Spleen (tissue), 11 donors: Measurements from ENCODE around the gene MYO1B. TPM values are rescaled to one million over a fixed set of nuclear protein-coding genes. Genes with fewer than 3 reads are reported as not detected.

ENCODE experiments used
- DNase-seq: peaks from one replicate; pipeline ENCODE4 v3.0.0-alpha.2; 2020
- H3K27ac ChIP-seq, 8 donors: fragments of 200-600 bp; sonication (generic) in 7 of 8; 1 replicate in 4 of 8; 2 replicates in 4 of 8; pipeline versions ENCODE4 v1.5.0 to v1.8.0; 2016 to 2021; ENCODE audit warnings: inconsistent platforms in 4 of 8, mild to moderate bottlenecking in 4 of 8, moderate library complexity in 1 of 8
- H3K27me3 ChIP-seq, 7 donors: fragments of 200-600 bp; sonication (generic) in 6 of 7; replicated peaks in 1 of 7; 1 replicate in 4 of 7; 2 replicates in 3 of 7; pipeline versions ENCODE4 v1.5.0 to v1.8.0; 2016 to 2021; ENCODE audit warnings: inconsistent platforms in 3 of 7, mild to moderate bottlenecking in 1 of 7
- H3K36me3 ChIP-seq, 6 donors: fragments of 200-600 bp; sonication (generic) in 5 of 6; 1 replicate in 4 of 6; 2 replicates in 2 of 6; pipeline versions ENCODE4 v1.5.0 to v1.8.0; 2016 to 2021; ENCODE audit warnings: inconsistent platforms in 2 of 6
- H3K4me1 ChIP-seq, 6 donors: fragments of 200-600 bp; sonication (generic) in 5 of 6; 1 replicate in 3 of 6; 2 replicates in 3 of 6; pipeline versions ENCODE4 v1.5.0 to v1.8.0; 2016 to 2021; ENCODE audit warnings: inconsistent platforms in 3 of 6
- H3K4me3 ChIP-seq, 8 donors: fragments of 200-600 bp; sonication (generic) in 7 of 8; 1 replicate in 4 of 8; 2 replicates in 4 of 8; pipeline versions ENCODE4 v1.5.0 to v1.8.0; 2016 to 2021; ENCODE audit warnings: inconsistent platforms in 4 of 8, mild to moderate bottlenecking in 4 of 8, moderate library complexity in 2 of 8
- H3K9me3 ChIP-seq, 8 donors: fragments of 200-600 bp; sonication (generic) in 7 of 8; 1 replicate in 4 of 8; 2 replicates in 4 of 8; pipeline versions ENCODE4 v1.5.0 to v1.8.0; 2016 to 2021; ENCODE audit warnings: inconsistent platforms in 4 of 8
- CTCF ChIP-seq, 11 experiments: fragments of 200-600 bp in 7 of 11; fragments of 450-650 bp in 4 of 11; sonication (generic) in 4 of 11; IDR thresholded peaks in 8 of 11; conservative IDR thresholded peaks in 3 of 11; 1 replicate in 7 of 11; 2 replicates in 4 of 11; pipeline versions ENCODE4 v1.4.0 to v1.8.0; 2016 to 2021; ENCODE audit warnings: antibody characterized with exemption in 11 of 11, inconsistent platforms in 4 of 11, mild to moderate bottlenecking in 1 of 11
- POLR2A ChIP-seq, 3 donors: fragments of 450-650 bp; IDR thresholded peaks; one replicate each; pipeline ENCODE4 v1.5.1; 2017; ENCODE audit warnings: antibody characterized with exemption in 3 of 3, mild to moderate bottlenecking in 1 of 3
- POLR2AphosphoS5 ChIP-seq, 3 donors: sonication (generic); formaldehyde crosslinking; IDR thresholded peaks; one replicate each; pipeline ENCODE4 v1.5.1; 2017; ENCODE audit warnings: antibody characterized with exemption in 3 of 3
- WGBS, 5 donors: extraction: QIAGEN DNeasy Blood & Tissue Kit in 3 of 5; methylation state at CpG; one replicate each; pipeline versions ENCODE4 v1.1.5 to v1.1.7; 2013 to 2018; 5-methylcytosine and 5-hydroxymethylcytosine counted together
- intact Hi-C: fragments of 100-400 bp; cut with DNase I; formaldehyde crosslinking; loops from one replicate; pipeline ENCODE4 v1.15.0; 2023; ENCODE audit warnings: low total_unique reads
- polyA plus RNA-seq, 3 donors: library from polyadenylated mRNA; stranded (reverse); fragments of 200-250 nt; gene quantifications; one replicate each; pipeline ENCODE4 v1.2.1, GENCODE V29; 2013
- total RNA-seq, 7 donors: library from RNA; depleted of rRNA in 3 of 7; stranded (reverse); fragments of >200 nt in 3 of 7; fragmentation: NEBNext Ultra II Directional in 4 of 7; extraction: Animal tissue kit (Norgen Biotek cat#: 25700) in 4 of 7; gene quantifications; one replicate each; pipeline versions ENCODE4 v1.1.0 to v1.2.1, GENCODE V29; 2016 to 2021
- donor health status: healthy with polysubstance abuse.
- donor health status: DM: no; HTN: no; CAD: no; lungs with moderate emphysema.
- donor health status: DM: no; HTN: no; CAD: no.
- donor health status: Bipolar disorder and iron deficiency.
- donor health status: healthy.
- donor health status: DM: no; HTN: no; CAD: no.
- donor health status: DM: yes; HTN: yes; CAD: no.

MYO1B gene
- total and polyA plus RNA-seq, 10 donors: 5.3 to 25.8 (median 19.0) TPM

- intact Hi-C loops: no loop called here
- Histone ChIP-seq H3K9me3 (no peaks in the 10 kb centered on the region), H3K27me3 (no peaks in the 10 kb centered on the region), H3K27ac (no peak overlapping the region), H3K4me1 (no peaks in the 10 kb centered on the region), H3K4me3 (no peak overlapping the region), H3K36me3 (no peaks in the 10 kb centered on the region)
- no peak for DNase-seq
- TF ChIP-seq POLR2A (IDR thresholded peaks at IDR 0.05): no peak
- no peak for TF ChIP-seq CTCF (IDR thresholded peaks at IDR 0.05 in 8 of 11, conservative IDR thresholded peaks at IDR 0.05 in 3 of 11)
- TF ChIP-seq POLR2AphosphoS5 (IDR thresholded peaks at IDR 0.05): no peak
- WGBS, 5 donors: 73 to 81% (median 78%) methylated on average over 4 of the region's 4 CpGs
These were observed 42.6 kb downstream of the MYO1B start for GRCh38 chr2:191287820-191288219.

GRCh38 chr2:191289049-191289448, 43.8 kb downstream of the MYO1B start:
- intact Hi-C loops: no loop called here
- no peak overlapping the region for H3K4me3 ChIP-seq
- TF ChIP-seq POLR2A (IDR thresholded peaks at IDR 0.05): no peak
- no peaks in the 10 kb centered on the region for H3K4me1 ChIP-seq
- H3K27me3 ChIP-seq: no peaks in the 10 kb centered on the region
- WGBS, 5 donors: 62 to 79% (median 76%) methylated on average over 7 of the region's 7 CpGs
- no peaks in the 10 kb centered on the region for H3K36me3 ChIP-seq
- no peaks in the 10 kb centered on the region for H3K9me3 ChIP-seq
- no peak for DNase-seq
- H3K27ac ChIP-seq: no peak overlapping the region

DNA sequence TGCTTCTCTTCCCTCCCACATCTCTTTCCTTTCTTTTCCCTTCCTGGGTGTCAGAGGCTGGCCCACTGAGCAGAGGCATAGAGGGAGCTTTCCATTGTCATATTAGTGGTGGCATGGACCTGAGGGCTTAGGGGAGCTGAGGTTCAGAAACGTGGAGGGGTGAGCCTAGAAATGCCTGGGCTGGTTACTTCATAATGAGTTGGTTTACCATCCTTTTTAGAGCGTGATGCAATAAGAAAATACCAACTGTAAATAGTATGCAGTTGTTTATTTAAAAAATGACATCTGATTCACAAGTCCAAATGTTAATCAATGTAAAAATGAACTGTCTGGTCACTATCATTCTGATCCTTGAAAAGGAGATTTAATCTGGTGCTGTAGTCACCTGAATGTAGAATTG, 46.3 kb downstream of the MYO1B start:
- intact Hi-C loops: no loop called here
- TF ChIP-seq POLR2A (IDR thresholded peaks at IDR 0.05) (no peak), POLR2AphosphoS5 (IDR thresholded peaks at IDR 0.05) (no peak), CTCF (IDR thresholded peaks at IDR 0.05 in 8 of 11, conservative IDR thresholded peaks at IDR 0.05 in 3 of 11) (no peak)
- H3K4me3 ChIP-seq: no peak overlapping the region
- H3K27me3 ChIP-seq: no peaks in the 10 kb centered on the region
- H3K9me3 ChIP-seq: no peaks in the 10 kb centered on the region
- no peak for DNase-seq
- no peak overlapping the region for H3K27ac ChIP-seq
- H3K4me1 ChIP-seq: peaks cover 0 to 8% (median 4%) of the 10 kb centered on the region in 6 donors
- WGBS, 5 donors: 71 to 90% (median 75%) methylated on average over 2 of the region's 2 CpGs
- no peaks in the 10 kb centered on the region for H3K36me3 ChIP-seq

- Histone ChIP-seq H3K27me3 (no peaks in the 10 kb centered on the region), H3K36me3 (no peaks in the 10 kb centered on the region), H3K9me3 (no peaks in the 10 kb centered on the region), H3K4me1 (peaks cover 0 to 8% (median 4%) of the 10 kb centered on the region in 6 donors), H3K4me3 (no peak overlapping the region), H3K27ac (no peak overlapping the region)
- DNase-seq: no peak
- intact Hi-C loops: no loop called here
- no peak for TF ChIP-seq POLR2A (IDR thresholded peaks at IDR 0.05)
- no peak for TF ChIP-seq CTCF (IDR thresholded peaks at IDR 0.05 in 8 of 11, conservative IDR thresholded peaks at IDR 0.05 in 3 of 11)
- no peak for TF ChIP-seq POLR2AphosphoS5 (IDR thresholded peaks at IDR 0.05)
These were observed 47.7 kb downstream of the MYO1B start for GRCh38 chr2:191292869-191293268.

- no peak for TF ChIP-seq POLR2A (IDR thresholded peaks at IDR 0.05)
- no peak for TF ChIP-seq CTCF (IDR thresholded peaks at IDR 0.05 in 8 of 11, conservative IDR thresholded peaks at IDR 0.05 in 3 of 11)
- no peak for TF ChIP-seq POLR2AphosphoS5 (IDR thresholded peaks at IDR 0.05)
- H3K36me3 ChIP-seq: no peaks in the 10 kb centered on the region
- no peak overlapping the region for H3K4me3 ChIP-seq
- WGBS, 5 donors: 30 to 52% (median 37%) methylated on average over 3 of the region's 3 CpGs
- H3K27ac ChIP-seq: peak overlapping the region in 2 of 8 donors; percentile 1 to 16
- intact Hi-C loops: no loop called here
- H3K9me3 ChIP-seq: no peaks in the 10 kb centered on the region
- peaks cover 0 to 8% (median 4%) of the 10 kb centered on the region in 6 donors for H3K4me1 ChIP-seq
- DNase-seq: no peak
- H3K27me3 ChIP-seq: no peaks in the 10 kb centered on the region
These were observed 49.9 kb downstream of the MYO1B start for GRCh38 chr2:191295088-191295487.
